Liver (tissue), 3 donors: ENCODE data around the gene PIMREG.

Source experiments
- GABPA ChIP-seq, 2 donors: IDR thresholded peaks in 1 of 2; conservative IDR thresholded peaks in 1 of 2; 2 replicates each; pipeline ENCODE4 v1.6.1; 2016; ENCODE audit warnings: antibody characterized with exemption in 2 of 2, mild to moderate bottlenecking in 1 of 2, moderate library complexity in 1 of 2
- JUND ChIP-seq, 2 donors: IDR thresholded peaks; 2 replicates each; pipeline ENCODE4 v1.6.1; 2016; ENCODE audit warnings: antibody characterized with exemption in 2 of 2
- TAF1 ChIP-seq: conservative IDR thresholded peaks from 2 replicates; pipeline ENCODE4 v1.6.1; 2016; ENCODE audit warnings: antibody characterized with exemption, mild to moderate bottlenecking
- ZBTB33 ChIP-seq: IDR thresholded peaks from 2 replicates; pipeline ENCODE4 v1.6.1; 2016; ENCODE audit warnings: antibody characterized with exemption
- TF ChIP-seq, protein P1 (sequence below): fragments of 150-350 bp; IDR thresholded peaks from 2 replicates; pipeline ENCODE4 v1.5.1; 2017; ENCODE audit warnings: improper control_type of control experiment, low read depth, low read length; ENCODE audit not compliant: missing input control
- donor health status: healthy.
- donor health status: healthy.

GRCh38 chr17:6467567-6467966 lies 23.3 kb downstream of the PIMREG start:
- TF ChIP-seq JUND (IDR thresholded peaks at IDR 0.05) (no peak), ZBTB33 (no peak), GABPA (IDR thresholded peaks at IDR 0.05 in 1 of 2, conservative IDR thresholded peaks at IDR 0.05 in 1 of 2) (no peak), TAF1 (no peak)
- TF ChIP-seq, protein P1, sequence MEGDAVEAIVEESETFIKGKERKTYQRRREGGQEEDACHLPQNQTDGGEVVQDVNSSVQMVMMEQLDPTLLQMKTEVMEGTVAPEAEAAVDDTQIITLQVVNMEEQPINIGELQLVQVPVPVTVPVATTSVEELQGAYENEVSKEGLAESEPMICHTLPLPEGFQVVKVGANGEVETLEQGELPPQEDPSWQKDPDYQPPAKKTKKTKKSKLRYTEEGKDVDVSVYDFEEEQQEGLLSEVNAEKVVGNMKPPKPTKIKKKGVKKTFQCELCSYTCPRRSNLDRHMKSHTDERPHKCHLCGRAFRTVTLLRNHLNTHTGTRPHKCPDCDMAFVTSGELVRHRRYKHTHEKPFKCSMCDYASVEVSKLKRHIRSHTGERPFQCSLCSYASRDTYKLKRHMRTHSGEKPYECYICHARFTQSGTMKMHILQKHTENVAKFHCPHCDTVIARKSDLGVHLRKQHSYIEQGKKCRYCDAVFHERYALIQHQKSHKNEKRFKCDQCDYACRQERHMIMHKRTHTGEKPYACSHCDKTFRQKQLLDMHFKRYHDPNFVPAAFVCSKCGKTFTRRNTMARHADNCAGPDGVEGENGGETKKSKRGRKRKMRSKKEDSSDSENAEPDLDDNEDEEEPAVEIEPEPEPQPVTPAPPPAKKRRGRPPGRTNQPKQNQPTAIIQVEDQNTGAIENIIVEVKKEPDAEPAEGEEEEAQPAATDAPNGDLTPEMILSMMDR = no peak
